Vagina (tissue), 2 donors: Measurements from ENCODE around the gene MPRIP.

Experiments
- POLR2A ChIP-seq, 2 donors: fragments of 450-650 bp; IDR thresholded peaks; one replicate each; pipeline ENCODE4 v1.6.1; 2017; ENCODE audit warnings: antibody characterized with exemption in 2 of 2, mild to moderate bottlenecking in 2 of 2, moderate library complexity in 2 of 2
- POLR2AphosphoS5 ChIP-seq, 2 donors: sonication (generic); formaldehyde crosslinking; IDR thresholded peaks; one replicate each; pipeline ENCODE4 v1.9.0; 2017; ENCODE audit warnings: antibody characterized with exemption in 2 of 2, mild to moderate bottlenecking in 2 of 2, low read depth in 1 of 2; ENCODE audit not compliant: insufficient read depth in 1 of 2
- TF ChIP-seq, protein P1 (sequence below), 3 experiments: fragments of 450-650 bp in 2 of 3; fragments of 200-600 bp in 1 of 3; sonication (generic) in 1 of 3; IDR thresholded peaks; one replicate each; pipeline ENCODE4 v1.5.1; 2017 to 2019; ENCODE audit warnings: antibody characterized with exemption in 3 of 3, mild to moderate bottlenecking in 2 of 3, moderate library complexity in 2 of 3

DNA sequence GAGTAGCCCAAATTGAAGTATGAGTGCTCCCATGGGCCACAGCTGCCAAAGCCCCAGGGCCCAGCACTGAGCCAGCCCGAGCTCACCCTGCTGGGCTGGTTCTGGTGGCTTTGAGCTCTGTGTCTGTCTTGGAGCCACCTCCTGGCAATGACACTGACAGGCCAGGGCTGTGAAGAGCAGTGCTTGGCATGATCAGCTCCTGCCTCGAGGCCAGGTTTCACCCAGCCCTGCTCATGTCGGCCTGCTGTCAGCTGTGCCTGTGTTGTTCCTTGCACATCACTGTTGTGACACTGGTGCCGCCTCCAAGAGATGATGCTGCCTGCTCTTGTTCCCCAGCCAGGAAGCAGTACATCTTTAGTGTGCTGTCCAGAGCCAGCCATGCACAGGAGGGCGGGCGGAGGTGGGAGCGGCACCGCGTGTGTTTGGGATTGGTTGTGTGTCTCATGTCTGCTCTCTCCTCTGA lies 137.9 kb downstream of the MPRIP start:
- TF ChIP-seq POLR2AphosphoS5 (IDR thresholded peaks at IDR 0.05; ENCODE audit: insufficient read depth in 1 of 2, low read depth in 1 of 2) (no peak), POLR2A (IDR thresholded peaks at IDR 0.05) (no peak)
- TF ChIP-seq, protein P1, sequence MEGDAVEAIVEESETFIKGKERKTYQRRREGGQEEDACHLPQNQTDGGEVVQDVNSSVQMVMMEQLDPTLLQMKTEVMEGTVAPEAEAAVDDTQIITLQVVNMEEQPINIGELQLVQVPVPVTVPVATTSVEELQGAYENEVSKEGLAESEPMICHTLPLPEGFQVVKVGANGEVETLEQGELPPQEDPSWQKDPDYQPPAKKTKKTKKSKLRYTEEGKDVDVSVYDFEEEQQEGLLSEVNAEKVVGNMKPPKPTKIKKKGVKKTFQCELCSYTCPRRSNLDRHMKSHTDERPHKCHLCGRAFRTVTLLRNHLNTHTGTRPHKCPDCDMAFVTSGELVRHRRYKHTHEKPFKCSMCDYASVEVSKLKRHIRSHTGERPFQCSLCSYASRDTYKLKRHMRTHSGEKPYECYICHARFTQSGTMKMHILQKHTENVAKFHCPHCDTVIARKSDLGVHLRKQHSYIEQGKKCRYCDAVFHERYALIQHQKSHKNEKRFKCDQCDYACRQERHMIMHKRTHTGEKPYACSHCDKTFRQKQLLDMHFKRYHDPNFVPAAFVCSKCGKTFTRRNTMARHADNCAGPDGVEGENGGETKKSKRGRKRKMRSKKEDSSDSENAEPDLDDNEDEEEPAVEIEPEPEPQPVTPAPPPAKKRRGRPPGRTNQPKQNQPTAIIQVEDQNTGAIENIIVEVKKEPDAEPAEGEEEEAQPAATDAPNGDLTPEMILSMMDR (IDR thresholded peaks at IDR 0.05) = no peak
